ENCODE measurements around the gene NDE1.
"Not testable (repeated sequence)": the region's sequence is repeated elsewhere in the genome, so short reads cannot be mapped to it uniquely, and the experiment has no call there.

NDE1 gene, protein sequence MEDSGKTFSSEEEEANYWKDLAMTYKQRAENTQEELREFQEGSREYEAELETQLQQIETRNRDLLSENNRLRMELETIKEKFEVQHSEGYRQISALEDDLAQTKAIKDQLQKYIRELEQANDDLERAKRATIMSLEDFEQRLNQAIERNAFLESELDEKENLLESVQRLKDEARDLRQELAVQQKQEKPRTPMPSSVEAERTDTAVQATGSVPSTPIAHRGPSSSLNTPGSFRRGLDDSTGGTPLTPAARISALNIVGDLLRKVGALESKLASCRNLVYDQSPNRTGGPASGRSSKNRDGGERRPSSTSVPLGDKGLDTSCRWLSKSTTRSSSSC

DNA sequence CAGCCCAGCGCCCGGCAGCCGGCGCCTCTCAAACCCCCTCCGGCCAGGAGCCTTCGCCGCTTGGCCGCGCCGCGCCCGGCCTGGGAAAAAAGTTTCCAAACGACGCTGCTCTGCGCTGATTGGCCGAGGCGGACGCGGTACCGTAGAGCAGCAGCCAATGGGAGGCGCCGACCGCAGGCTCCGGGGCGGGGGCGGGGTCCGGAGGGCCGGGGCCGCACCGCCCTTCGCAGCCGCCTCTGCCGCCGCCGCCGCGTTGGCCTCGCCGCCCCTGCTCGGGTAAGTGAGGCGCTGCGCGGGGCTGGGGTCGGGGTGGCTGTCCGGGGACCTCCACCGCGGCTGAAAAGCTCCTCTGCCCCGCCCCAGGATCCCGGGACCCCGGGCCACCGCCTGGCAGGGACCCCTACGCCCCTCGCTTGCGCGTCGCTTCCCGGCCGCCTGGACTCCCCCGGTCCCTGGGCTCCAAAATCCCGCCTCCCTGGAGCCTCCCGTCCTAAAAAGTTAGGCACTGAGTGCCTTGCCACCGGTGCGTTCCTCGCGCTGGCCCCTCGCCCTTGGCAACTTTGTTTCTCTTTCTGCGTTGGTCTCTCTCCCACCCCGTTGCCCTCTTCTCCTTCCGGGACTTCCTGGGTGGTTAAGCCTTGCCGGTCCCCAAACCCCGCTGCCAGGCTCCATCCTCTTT is at the start of gene NDE1:
Gene NDE1 (plus strand): TSS at position 227 of the 679 bp plus-strand sequence. CDS start 14,534 bp downstream, outside the sequence.
- peak; percentile 74 for DNase-seq

DNA sequence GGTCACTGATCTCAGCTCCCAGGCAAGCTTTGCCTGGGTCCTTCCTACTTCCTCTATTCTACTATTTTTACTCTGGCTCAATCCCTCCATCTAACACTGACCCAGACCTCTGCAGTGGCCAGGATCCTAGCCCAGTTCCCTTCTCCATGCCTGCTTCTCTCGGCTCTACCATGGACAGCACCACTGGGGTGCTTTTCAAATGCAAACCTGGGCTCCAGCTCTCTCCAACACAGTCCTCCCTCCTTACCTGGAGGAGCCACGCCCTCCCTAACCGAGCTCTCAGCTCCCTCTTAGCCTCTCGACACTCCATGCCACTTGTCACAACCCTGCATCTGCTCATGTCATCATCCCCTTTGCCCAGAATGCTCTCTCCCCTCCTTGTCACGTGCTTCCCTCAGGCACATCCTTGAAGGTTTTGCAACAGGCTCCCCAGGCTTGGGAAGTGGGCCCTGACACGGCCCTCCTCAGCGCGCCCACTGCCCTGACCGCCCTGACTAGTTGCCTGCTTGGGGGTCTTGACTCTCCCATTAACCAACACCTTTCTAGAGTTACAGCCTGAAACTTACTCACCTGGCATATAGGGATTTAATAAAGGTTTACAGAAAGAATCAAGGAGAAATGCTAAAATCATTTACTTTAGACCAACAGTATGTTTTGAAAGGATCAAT is 48.7 kb upstream of the NDE1 start:
- DNase-seq, result no peak

DNA sequence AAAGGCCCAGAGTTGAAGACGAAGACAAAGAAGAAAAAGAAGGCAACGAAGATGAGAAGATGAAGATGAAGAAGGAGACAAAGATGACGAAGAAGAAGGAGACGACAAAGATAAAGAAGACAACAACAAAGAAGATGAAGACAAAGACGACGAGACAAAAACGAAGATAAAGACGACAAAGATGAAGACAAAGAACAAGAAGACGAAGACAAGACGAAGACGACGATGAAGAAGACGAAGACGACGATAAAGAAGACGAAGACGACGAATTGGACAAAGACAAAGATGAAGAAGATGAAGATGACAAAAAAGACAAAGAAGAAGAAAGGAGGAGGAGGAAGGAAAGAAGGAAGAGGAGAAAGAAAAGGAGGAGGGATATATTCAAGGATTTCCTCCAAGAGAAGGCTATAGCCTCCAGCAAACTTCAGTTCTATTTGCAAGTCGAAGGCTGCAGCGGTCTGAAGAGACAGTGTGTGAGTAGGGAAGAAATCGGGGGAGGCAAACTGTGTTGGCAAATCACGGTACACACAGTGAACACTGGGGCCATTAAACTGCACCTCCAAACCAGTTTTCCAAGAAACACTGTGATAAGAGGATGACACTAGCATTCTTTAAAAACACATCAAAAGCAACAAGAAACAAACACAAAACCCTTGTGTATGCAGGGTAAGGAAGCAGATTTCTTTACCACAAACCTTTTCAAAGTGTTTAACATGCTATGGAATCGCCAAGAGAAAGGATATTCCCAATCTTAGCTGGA is 47.6 kb upstream of the NDE1 start:
- DNase-seq, result no peak

DNA sequence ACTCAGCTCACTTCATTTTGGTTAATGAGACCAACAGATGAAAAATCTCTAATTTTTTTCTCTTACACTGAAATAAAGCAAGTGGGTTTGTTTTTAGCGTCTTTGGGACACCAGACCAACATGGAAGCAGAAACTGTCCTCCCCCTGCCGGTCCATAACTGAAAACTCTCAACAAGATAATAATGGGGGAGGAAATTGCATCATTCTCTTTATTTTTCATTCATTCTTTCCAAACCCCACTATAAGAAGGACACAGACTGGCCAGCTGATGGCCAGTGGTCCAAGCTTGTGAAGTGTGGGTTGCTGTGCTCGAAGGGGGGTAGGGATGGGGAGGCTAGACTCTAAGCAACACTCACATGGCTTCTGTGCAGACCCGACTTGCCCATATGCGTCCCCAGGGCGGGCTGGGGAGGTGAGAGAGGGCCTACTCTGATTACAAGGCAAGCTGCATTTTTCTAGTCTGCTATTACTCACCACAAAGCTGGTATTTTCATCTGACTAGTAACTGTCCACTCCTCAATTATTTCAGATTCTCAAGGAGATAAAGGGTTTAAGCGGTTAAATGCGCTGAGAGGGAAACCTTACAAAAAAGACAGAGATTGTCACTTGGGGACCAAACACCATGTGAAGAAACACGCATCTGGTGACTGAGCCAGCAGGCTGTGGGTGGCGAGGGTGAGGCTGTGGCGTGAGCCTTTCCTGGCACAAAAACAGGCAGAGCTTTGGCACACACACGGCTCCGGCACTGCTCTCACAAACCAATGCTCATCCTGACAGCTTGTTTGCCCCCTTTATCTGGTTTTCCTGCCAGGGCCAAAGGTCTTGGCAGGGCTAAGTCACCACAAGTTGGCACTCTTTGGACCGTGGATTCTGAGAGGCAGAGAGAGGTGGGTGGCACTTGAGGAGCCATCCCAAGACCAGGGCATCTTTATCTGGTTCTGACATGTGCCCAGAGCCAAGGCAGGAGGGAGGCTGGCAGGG is 45.3 kb upstream of the NDE1 start:
- DNase-seq, result no peak

DNA sequence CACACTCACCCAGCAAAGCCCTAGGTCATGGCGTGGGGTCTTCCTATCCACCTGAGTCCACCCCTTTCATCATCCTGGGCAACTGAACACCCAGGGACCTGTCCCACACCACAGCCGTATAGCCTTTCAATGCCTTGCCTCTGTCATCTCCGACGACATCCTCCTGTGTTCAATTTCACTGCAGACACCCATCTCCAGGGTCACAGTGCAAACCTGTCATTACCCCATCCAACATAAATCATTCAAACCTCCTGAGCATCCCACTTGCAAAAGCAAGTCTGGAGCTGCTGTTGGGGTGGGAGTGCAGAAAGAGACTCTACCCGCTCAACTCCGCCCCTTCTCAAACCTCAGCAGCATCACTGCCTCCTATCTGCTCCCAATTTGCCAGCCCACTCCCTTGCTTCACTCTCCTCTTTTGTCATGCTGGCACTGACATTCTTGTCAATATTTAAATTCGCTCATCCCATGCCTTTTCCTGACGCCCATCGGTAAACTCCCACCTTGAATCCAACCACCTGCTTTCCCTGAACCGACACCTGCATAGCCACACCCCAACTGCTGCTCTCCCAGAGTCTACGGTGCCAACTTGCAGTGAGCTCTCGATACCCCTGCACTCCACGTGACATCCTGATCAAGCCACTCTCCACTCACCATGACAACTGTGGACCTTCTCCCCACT is 44.1 kb upstream of the NDE1 start:
- DNase-seq, result no peak

- DNase-seq, result no peak
These were observed 43.4 kb upstream of the NDE1 start for GRCh38 chr16:15606518-15607220.

- DNase-seq, result not testable (repeated sequence)
These were observed 42.8 kb upstream of the NDE1 start for GRCh38 chr16:15607221-15607699.

GRCh38 chr16:15607700-15608396 is 42.2 kb upstream of the NDE1 start:
- no peak for DNase-seq

GRCh38 chr16:15608398-15609285 is 41.4 kb upstream of the NDE1 start:
- DNase-seq, result no peak

DNA sequence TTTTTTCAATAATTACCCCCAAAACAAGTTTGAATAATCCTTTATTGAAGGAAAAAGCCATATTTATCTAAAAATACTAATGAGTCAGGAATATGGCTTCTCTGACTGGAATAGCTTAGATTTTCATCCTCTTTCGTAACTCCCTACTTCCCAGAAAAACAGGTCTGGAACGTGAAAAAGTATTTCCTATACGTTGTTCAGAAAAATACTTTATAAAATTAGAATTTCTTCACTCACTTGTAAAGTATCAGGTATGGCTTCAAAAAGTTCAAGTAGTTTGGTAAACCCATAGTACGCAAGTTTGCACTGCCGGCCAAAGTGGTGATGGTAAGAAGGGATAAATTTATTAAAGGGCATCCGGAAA is 40.8 kb upstream of the NDE1 start:
- no peak for DNase-seq

DNA sequence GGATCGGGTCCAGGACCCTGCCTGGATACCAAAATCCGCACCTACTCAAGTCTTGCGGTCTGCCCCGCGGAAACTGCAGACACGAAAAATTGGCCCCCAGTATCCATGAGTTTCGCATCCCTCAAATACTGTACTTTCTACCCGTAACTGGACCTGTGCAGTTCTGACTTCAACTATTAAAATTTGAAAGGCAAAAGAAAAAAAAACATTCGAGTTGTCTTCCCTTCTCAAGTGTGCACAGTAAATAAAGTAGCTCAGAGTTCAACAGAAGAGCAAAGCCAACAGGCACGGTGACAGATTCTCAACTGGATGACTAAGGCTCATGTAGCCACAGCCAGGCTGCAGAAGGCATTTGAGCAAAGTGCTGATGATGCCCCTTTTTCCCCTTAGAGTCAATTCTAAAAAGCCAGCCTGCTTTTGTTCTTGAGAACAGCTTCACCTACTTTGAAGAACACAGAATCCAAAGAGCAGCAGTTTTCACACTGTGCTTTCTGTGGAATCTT is 39.6 kb upstream of the NDE1 start:
- DNase-seq, result no peak

GRCh38 chr16:15611610-15612009 is 38.4 kb upstream of the NDE1 start:
- no peak for DNase-seq

GRCh38 chr16:15613676-15614075 is 36.4 kb upstream of the NDE1 start:
- DNase-seq, result no peak

DNA sequence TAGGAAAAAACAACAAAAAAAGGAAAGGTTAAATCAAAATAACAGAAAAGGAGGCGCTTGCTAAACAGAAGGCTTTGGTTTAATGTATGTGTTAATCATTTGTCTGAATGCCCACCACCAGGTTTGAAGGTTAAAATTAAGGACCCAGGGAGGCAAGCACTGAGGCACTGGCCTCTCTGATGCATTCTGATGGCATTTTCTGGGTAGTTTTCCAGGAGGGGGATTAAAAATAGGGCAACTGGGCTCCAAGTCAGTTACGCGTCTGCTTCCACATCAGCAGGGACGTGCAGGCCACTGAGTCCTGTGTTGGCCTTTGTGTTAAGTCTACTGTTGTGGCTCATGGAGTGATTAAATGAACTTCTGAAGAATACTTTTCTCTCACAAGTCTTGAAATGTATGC is 34.0 kb upstream of the NDE1 start:
- no peak for DNase-seq

DNA sequence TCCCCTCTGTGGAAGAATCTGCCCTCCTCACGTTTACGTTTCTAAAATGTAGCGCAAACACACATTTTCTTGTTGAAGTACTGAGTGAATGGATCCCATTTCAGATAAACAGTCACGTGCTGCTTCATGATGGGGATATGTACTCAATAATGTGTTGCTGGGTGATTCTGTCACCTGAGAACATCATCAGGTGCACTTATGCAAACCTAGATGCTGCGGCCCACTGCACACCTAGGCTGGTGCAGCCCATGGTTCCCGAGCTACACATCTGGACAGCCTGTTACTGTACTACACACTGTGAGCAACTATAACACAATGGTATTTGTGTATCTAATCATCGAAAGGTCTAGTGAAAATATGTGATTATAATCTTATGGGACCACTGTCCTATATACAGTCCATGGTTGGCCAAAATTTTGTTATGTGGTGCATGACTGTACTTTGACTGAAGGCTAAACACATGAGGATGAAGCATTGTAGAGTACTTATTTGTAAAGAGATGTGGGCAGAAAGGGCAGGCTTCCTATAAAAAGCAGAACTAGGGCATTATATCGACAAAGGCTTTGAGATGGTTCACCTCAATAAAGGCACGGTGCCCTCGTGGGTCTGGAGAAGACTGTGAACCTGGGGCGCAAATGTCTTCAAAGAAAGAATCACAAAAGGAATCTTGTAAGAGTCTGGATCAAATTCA is 33.4 kb upstream of the NDE1 start:
- no peak for DNase-seq

DNA sequence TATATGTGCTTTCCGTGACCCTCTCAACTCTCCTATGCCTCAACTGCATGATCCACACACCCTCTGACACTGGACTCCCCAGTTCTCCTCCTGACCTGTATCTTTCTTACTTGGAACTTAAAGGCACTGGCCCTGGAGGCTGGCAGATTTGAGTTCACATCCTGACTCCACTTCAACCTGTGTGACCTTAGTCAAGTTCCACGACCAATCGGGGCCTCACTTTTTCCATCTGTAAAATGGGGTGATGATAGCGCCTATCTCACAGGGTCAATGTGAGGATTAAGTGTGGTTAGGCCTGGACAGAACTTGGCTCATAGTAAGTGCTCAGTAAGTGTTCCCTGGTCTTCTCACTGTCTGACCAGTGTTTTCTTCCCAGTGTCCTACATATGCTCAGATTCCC is 32.1 kb upstream of the NDE1 start:
- no peak for DNase-seq

DNA sequence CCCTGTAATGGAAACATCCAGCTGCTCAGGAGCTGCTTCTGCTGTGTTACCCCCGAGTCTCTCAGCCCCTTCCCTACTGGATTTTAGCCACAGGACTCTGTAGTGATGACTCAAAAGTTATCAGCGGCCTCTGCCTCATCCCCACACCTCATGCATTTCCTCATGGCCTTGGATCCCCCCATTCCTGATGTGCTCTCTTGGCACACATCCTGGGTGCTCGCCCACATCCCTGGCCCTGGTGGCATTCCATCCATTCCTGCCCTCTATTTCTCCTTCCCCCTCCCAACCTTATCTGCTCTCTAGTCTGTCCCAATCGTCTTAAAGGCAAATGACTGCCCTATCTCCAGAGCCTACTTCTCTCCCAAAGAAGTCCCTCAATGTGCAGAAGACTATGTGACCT is 31.7 kb upstream of the NDE1 start:
- DNase-seq, result no peak

DNA sequence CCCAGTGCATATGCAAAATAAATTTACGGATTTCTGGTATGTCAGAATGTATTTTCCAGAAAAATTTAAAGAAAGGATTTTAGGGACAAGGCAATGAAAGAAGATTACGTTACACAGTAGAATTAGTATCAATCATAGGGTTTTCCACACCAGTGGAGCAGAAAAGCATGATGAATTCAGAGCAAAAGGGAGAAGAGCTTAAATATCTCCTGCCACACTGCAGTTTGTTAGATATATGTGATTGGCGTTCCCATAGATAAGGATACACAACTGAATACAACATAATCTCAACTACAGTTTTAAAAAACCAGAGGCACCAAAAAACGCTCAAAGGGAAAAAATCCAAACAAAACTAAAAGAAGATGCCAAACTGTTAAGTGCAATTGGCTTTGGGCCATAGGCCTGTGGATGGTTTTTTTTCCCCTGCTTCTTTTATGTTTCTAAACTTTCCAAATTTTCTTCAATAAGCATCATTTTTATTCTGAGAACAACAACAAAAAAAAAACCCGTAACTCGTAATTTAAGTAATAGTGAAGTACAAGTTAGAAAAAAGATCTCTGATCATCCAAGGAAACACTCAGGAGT is 29.3 kb upstream of the NDE1 start:
- no peak for DNase-seq

All from NCI-H2171 treated with DMSO at 0.1 percent for 48 hours (cell line).